ENCODE data around the gene NXN. TPM values are rescaled to one million over a fixed set of nuclear protein-coding genes. Genes with fewer than 3 reads are reported as not detected.

Gene NXN
- total RNA-seq, 1 donor from 2014 or later, result 51.6 TPM

DNA sequence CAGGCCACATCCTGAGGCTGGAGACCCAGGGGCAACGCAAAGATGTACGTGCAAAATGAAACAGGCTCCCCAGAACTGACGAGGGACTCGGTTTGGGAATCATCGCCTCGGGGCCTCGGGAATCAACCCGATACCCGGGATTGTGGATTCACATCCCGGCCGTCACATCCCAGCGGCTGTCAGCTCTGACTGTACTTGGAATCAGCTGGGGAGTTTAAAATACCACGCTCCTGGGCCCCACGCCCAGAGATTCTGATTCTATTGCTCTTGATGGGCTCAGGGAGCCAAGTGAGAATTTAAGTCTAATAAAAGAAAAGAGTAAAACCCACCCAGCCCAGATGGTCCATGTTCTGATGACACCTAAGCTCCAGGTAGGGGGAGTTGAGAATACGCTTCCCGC, 155.2 kb downstream of the NXN start:
- Histone ChIP-seq H3K4me1 (no peaks in the 10 kb centered on the region), H3K27me3 (no peaks in the 10 kb centered on the region), H3K27ac (no peak overlapping the region), H3K36me3 (peaks cover 0 to 29% of the 10 kb centered on the region in 2 donors), H3K4me3 (no peak overlapping the region), H3K9me3 (no peaks in the 10 kb centered on the region)
- intact Hi-C loops (cut with DNase I), result no loop called here
- TF ChIP-seq, protein P1, sequence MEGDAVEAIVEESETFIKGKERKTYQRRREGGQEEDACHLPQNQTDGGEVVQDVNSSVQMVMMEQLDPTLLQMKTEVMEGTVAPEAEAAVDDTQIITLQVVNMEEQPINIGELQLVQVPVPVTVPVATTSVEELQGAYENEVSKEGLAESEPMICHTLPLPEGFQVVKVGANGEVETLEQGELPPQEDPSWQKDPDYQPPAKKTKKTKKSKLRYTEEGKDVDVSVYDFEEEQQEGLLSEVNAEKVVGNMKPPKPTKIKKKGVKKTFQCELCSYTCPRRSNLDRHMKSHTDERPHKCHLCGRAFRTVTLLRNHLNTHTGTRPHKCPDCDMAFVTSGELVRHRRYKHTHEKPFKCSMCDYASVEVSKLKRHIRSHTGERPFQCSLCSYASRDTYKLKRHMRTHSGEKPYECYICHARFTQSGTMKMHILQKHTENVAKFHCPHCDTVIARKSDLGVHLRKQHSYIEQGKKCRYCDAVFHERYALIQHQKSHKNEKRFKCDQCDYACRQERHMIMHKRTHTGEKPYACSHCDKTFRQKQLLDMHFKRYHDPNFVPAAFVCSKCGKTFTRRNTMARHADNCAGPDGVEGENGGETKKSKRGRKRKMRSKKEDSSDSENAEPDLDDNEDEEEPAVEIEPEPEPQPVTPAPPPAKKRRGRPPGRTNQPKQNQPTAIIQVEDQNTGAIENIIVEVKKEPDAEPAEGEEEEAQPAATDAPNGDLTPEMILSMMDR (IDR thresholded peaks at IDR 0.05), result no peak
- TF ChIP-seq POLR2AphosphoS5 (IDR thresholded peaks at IDR 0.05; ENCODE audit: insufficient read depth in 1 of 2, low read depth in 1 of 2), result no peak
- no peak for TF ChIP-seq POLR2A (IDR thresholded peaks at IDR 0.05)
- no peak for DNase-seq (ENCODE audit: extremely low spot score in 2 of 2)

DNA sequence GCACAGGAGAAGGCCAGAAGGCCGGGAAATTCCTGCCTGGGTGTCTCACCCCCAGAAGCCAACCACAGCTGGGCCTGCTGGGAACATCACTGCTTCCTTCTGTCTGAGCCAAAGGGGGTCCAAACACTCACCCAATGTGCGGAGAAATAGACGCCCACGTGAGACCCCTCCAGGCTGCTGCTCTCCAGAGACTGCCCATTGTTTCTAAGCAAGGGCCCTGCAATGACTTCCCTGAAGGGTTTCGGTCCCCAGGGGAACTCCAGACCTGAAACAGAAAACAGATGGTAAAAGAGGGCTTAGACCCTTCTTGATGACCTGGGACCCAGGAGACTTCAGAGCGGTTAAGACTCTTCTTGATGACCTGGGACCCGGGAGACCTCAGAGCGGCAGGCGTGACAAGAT, 156.1 kb downstream of the NXN start:
- intact Hi-C loops (cut with DNase I), result no loop called here
- H3K27me3 ChIP-seq, result no peaks in the 10 kb centered on the region
- no peaks in the 10 kb centered on the region for H3K9me3 ChIP-seq
- DNase-seq (ENCODE audit: extremely low spot score in 2 of 2), result no peak
- TF ChIP-seq, protein P1 (IDR thresholded peaks at IDR 0.05), result no peak
- TF ChIP-seq POLR2A (IDR thresholded peaks at IDR 0.05) (no peak), POLR2AphosphoS5 (IDR thresholded peaks at IDR 0.05; ENCODE audit: insufficient read depth in 1 of 2, low read depth in 1 of 2) (no peak)
- H3K36me3 ChIP-seq, result peaks cover 0 to 33% of the 10 kb centered on the region in 2 donors
- H3K4me3 ChIP-seq, result no peak overlapping the region
- H3K27ac ChIP-seq, result no peak overlapping the region
- H3K4me1 ChIP-seq, result no peaks in the 10 kb centered on the region

GRCh38 chr17:819251-819650, 160.3 kb downstream of the NXN start:
- Histone ChIP-seq H3K27ac (no peak overlapping the region), H3K4me1 (no peaks in the 10 kb centered on the region), H3K4me3 (no peak overlapping the region), H3K27me3 (no peaks in the 10 kb centered on the region), H3K9me3 (no peaks in the 10 kb centered on the region), H3K36me3 (peaks cover 0 to 52% of the 10 kb centered on the region in 2 donors)
- intact Hi-C loops (cut with DNase I), result no loop called here
- DNase-seq (ENCODE audit: extremely low spot score in 2 of 2), result no peak
- no peak for TF ChIP-seq POLR2AphosphoS5 (IDR thresholded peaks at IDR 0.05; ENCODE audit: insufficient read depth in 1 of 2, low read depth in 1 of 2)
- TF ChIP-seq, protein P1 (IDR thresholded peaks at IDR 0.05), result no peak
- TF ChIP-seq POLR2A (IDR thresholded peaks at IDR 0.05), result no peak

- intact Hi-C loops (cut with DNase I), result no loop called here
- peaks cover 0 to 40% of the 10 kb centered on the region in 2 donors for H3K36me3 ChIP-seq
- no peak for DNase-seq (ENCODE audit: extremely low spot score in 2 of 2)
- TF ChIP-seq POLR2A (IDR thresholded peaks at IDR 0.05), result no peak
- TF ChIP-seq, protein P1 (IDR thresholded peaks at IDR 0.05), result no peak
- TF ChIP-seq POLR2AphosphoS5 (IDR thresholded peaks at IDR 0.05; ENCODE audit: insufficient read depth in 1 of 2, low read depth in 1 of 2), result no peak
- no peak overlapping the region for H3K27ac ChIP-seq
- H3K27me3 ChIP-seq, result no peaks in the 10 kb centered on the region
- no peaks in the 10 kb centered on the region for H3K9me3 ChIP-seq
- H3K4me3 ChIP-seq, result no peak overlapping the region
- H3K4me1 ChIP-seq, result no peaks in the 10 kb centered on the region
Measured at GRCh38 chr17:814371-814770, 165.2 kb downstream of the NXN start.

DNA sequence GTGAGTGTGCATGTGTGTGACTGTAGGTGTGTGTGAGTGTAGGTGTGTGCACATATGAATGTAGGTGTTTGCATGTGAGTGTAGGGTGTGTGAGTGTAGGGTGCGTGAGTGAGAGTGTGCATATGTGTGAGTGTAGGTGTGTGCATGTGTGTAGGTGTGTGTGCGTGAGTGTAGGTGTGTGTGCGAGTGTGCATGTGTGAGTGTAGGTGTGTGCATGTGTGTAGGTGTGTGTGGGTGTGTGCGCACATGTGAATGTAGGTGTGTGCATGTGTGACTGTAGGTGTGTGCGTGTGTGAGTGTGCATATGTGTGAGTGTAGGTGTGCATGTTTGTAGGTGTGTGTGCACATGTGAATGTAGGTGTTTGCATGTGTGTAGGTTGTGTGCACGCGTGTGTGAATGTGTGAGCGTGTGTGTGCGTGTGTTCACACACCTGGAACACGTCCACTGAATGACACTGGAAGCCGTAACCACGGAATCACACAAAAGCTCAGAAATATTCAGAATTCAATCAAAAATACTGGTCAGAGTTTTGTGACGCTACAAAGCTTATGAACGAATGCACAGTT, 166.9 kb downstream of the NXN start:
- DNase-seq (ENCODE audit: extremely low spot score in 2 of 2), result no peak
- H3K4me1 ChIP-seq, result no peaks in the 10 kb centered on the region

More for the DNA sequence above, 166.9 kb downstream of the NXN start:
- H3K36me3 ChIP-seq, result peaks cover 0 to 29% of the 10 kb centered on the region in 2 donors
- H3K4me3 ChIP-seq, result no peak overlapping the region
- intact Hi-C loops (cut with DNase I), result no loop called here
- no peaks in the 10 kb centered on the region for H3K9me3 ChIP-seq
- no peaks in the 10 kb centered on the region for H3K27me3 ChIP-seq
- H3K27ac ChIP-seq, result no peak overlapping the region
- TF ChIP-seq, protein P1 (IDR thresholded peaks at IDR 0.05), result no peak
- no peak for TF ChIP-seq POLR2A (IDR thresholded peaks at IDR 0.05)
- no peak for TF ChIP-seq POLR2AphosphoS5 (IDR thresholded peaks at IDR 0.05; ENCODE audit: insufficient read depth in 1 of 2, low read depth in 1 of 2)
